Uterus (tissue), 2 donors: ENCODE data around the gene PSORS1C1.
"Not testable (repeated sequence)": the region's sequence is repeated elsewhere in the genome, so short reads cannot be mapped to it uniquely, and the experiment has no call there.

Experiments used
- POLR2A ChIP-seq, 2 donors: fragments of 450-650 bp; IDR thresholded peaks; one replicate each; pipeline ENCODE4 v1.6.1; 2016; ENCODE audit warnings: antibody characterized with exemption in 2 of 2, mild to moderate bottlenecking in 1 of 2, moderate library complexity in 1 of 2
- TF ChIP-seq, protein P1 (sequence below), 4 experiments: fragments of 200-600 bp in 2 of 4; fragments of 450-650 bp in 2 of 4; sonication (generic) in 2 of 4; IDR thresholded peaks; one replicate each; pipeline ENCODE4 v1.5.1; 2016 to 2019; ENCODE audit warnings: antibody characterized with exemption in 4 of 4, mild to moderate bottlenecking in 2 of 4, moderate library complexity in 1 of 4

DNA sequence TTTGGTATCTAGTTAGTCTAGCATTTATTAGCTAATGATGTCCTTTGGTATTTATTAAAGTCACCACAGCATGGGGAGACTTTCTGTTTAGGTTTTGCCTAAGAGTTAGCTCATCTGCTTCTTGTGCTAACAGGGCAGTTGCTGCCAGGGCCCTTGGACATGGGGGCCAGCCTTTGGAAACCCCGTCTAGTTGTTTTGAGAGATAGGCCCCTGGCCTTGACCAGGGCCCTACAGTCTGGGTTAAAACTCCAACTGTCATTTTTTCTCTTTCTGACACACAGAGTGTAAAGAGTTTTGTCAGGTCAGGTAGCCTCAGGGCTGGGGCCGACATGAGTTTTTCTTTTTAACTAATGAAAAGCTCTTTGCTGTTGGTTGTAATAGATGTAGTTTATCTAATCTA, 68.7 kb downstream of the PSORS1C1 start:
- not testable (repeated sequence) for TF ChIP-seq POLR2A (IDR thresholded peaks at IDR 0.05)
- TF ChIP-seq, protein P1, sequence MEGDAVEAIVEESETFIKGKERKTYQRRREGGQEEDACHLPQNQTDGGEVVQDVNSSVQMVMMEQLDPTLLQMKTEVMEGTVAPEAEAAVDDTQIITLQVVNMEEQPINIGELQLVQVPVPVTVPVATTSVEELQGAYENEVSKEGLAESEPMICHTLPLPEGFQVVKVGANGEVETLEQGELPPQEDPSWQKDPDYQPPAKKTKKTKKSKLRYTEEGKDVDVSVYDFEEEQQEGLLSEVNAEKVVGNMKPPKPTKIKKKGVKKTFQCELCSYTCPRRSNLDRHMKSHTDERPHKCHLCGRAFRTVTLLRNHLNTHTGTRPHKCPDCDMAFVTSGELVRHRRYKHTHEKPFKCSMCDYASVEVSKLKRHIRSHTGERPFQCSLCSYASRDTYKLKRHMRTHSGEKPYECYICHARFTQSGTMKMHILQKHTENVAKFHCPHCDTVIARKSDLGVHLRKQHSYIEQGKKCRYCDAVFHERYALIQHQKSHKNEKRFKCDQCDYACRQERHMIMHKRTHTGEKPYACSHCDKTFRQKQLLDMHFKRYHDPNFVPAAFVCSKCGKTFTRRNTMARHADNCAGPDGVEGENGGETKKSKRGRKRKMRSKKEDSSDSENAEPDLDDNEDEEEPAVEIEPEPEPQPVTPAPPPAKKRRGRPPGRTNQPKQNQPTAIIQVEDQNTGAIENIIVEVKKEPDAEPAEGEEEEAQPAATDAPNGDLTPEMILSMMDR (IDR thresholded peaks at IDR 0.05), result not testable (repeated sequence)
